Muscle of arm (tissue), 12 donors: ENCODE results near the gene EIF5. TPM values are rescaled to one million over a fixed set of nuclear protein-coding genes. Genes with fewer than 3 reads are reported as not detected.
"Not testable (repeated sequence)": the region's sequence is repeated elsewhere in the genome, so short reads cannot be mapped to it uniquely, and the experiment has no call there.

Experiments
- DNase-seq: peaks from one replicate; pipeline ENCODE4 v3.0.0-alpha.2; 2013
- polyA plus RNA-seq, 12 donors: library from polyadenylated mRNA; unstranded; fragments of 120-200 nt; gene quantifications; one replicate each; pipeline ENCODE4 v1.2.1, GENCODE V29; 2013; ENCODE audit not compliant: insufficient read length in 12 of 12

EIF5 gene
- polyA plus RNA-seq, 12 donors, result 120 to 234 (median 198) TPM; not detected in 1

- DNase-seq, result no peak
Measured at GRCh38 chr14:103332143-103332919, 1.7 kb upstream of the EIF5 start.

GRCh38 chr14:103334644-103335622 lies 896 bp downstream of the EIF5 start:
- DNase-seq, result peak; percentile 57

- DNase-seq, result no peak
Measured at GRCh38 chr14:103336191-103336590, 2.2 kb downstream of the EIF5 start.

GRCh38 chr14:103337794-103338193 lies 3.8 kb downstream of the EIF5 start:
- DNase-seq, result no peak

GRCh38 chr14:103339561-103339960 lies 5.5 kb downstream of the EIF5 start:
- no peak for DNase-seq

GRCh38 chr14:103340480-103341212 lies 6.6 kb downstream of the EIF5 start:
- no peak for DNase-seq

GRCh38 chr14:103341250-103342129 lies 7.5 kb downstream of the EIF5 start:
- DNase-seq, result no peak

GRCh38 chr14:103343164-103343879 lies 9.3 kb downstream of the EIF5 start:
- DNase-seq, result no peak

GRCh38 chr14:103343905-103344797 lies 10.1 kb downstream of the EIF5 start:
- no peak for DNase-seq

GRCh38 chr14:103346286-103346685 lies 12.2 kb downstream of the EIF5 start:
- DNase-seq, result no peak

GRCh38 chr14:103347091-103347815 lies 13.2 kb downstream of the EIF5 start:
- DNase-seq, result no peak

- DNase-seq, result no peak
Measured at GRCh38 chr14:103348154-103348553, 14.1 kb downstream of the EIF5 start.

- DNase-seq, result no peak
Measured at GRCh38 chr14:103349982-103350381, 15.9 kb downstream of the EIF5 start.

- no peak for DNase-seq
Measured at GRCh38 chr14:103353362-103353761, 19.3 kb downstream of the EIF5 start.

- DNase-seq, result no peak
Measured at GRCh38 chr14:103354141-103354540, 20.1 kb downstream of the EIF5 start.

- DNase-seq, result no peak
Measured at GRCh38 chr14:103356024-103356682, 22.1 kb downstream of the EIF5 start.

GRCh38 chr14:103357552-103357951 lies 23.5 kb downstream of the EIF5 start:
- DNase-seq, result not testable (repeated sequence)

- DNase-seq, result no peak
Measured at GRCh38 chr14:103360548-103360947, 26.5 kb downstream of the EIF5 start.
